Right lobe of liver (tissue), 4 donors: ENCODE results near the gene VAC14.

ENCODE experiments used
- CTCF ChIP-seq, 4 donors: fragments of 200-600 bp in 3 of 4; fragments of 450-650 bp in 1 of 4; IDR thresholded peaks; one replicate each; pipeline versions ENCODE4 v1.5.1 to v1.8.0; 2016 to 2022; ENCODE audit warnings: antibody characterized with exemption in 4 of 4, mild to moderate bottlenecking in 2 of 4
- POLR2A ChIP-seq: fragments of 450-650 bp; IDR thresholded peaks from one replicate; pipeline ENCODE4 v1.6.1; 2017; ENCODE audit warnings: antibody characterized with exemption, mild to moderate bottlenecking
- donor health status: DM: no; HTN: no; CAD: no.
- donor health status: DM: no; HTN: no; CAD: no.
- donor health status: DM: no; HTN: yes; CAD: no.

DNA sequence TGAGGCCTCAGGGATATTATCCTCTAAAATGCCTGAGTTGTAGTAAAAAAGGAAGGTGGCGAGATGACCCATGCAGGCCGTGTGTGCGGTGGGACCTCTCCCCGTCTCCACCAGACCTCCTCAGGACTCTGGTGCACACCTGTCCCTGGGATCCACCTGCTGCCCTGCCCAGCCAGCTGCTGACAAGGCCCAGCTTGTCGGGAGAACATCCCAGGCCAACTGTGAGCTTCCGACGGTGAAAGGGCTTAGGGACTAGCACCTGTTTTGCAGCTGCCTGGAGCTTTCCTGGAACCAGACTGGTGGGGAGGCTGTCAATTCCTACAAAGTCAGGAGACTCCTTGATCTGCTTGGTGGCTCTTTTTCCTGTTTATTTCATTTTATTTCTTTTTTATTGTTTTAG is 143.0 kb downstream of the VAC14 start:
- no peak for TF ChIP-seq POLR2A
- no peak for TF ChIP-seq CTCF (IDR thresholded peaks at IDR 0.05)
